ENCODE results near the gene SLC19A1. TPM values are rescaled to one million over a fixed set of nuclear protein-coding genes. Genes with fewer than 3 reads are reported as not detected.

The SLC19A1 gene
- total RNA-seq, 1 donor from 2014 or later, result 28.2 TPM

GRCh38 chr21:45551316-45551715 is 9.1 kb upstream of the SLC19A1 start:
- Mint-ChIP-seq H3K9me3 (no peaks in the 10 kb centered on the region), H3K4me3 (no peak overlapping the region), H3K27me3 (peaks cover 13% of the 10 kb centered on the region), H3K4me1 (ENCODE audit: unreplicated experiment) (peaks cover 21% of the 10 kb centered on the region), H3K27ac (no peak overlapping the region), H3K36me3 (no peaks in the 10 kb centered on the region)
- DNase-seq (ENCODE audit: extremely low spot score, unreplicated experiment), result no peak
- TF ChIP-seq, protein P1, sequence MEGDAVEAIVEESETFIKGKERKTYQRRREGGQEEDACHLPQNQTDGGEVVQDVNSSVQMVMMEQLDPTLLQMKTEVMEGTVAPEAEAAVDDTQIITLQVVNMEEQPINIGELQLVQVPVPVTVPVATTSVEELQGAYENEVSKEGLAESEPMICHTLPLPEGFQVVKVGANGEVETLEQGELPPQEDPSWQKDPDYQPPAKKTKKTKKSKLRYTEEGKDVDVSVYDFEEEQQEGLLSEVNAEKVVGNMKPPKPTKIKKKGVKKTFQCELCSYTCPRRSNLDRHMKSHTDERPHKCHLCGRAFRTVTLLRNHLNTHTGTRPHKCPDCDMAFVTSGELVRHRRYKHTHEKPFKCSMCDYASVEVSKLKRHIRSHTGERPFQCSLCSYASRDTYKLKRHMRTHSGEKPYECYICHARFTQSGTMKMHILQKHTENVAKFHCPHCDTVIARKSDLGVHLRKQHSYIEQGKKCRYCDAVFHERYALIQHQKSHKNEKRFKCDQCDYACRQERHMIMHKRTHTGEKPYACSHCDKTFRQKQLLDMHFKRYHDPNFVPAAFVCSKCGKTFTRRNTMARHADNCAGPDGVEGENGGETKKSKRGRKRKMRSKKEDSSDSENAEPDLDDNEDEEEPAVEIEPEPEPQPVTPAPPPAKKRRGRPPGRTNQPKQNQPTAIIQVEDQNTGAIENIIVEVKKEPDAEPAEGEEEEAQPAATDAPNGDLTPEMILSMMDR (conservative IDR thresholded peaks at IDR 0.05), result no peak

GRCh38 chr21:45550522-45551210 is 8.4 kb upstream of the SLC19A1 start:
- DNase-seq (ENCODE audit: extremely low spot score, unreplicated experiment), result no peak
- Mint-ChIP-seq H3K36me3 (no peaks in the 10 kb centered on the region), H3K9me3 (no peaks in the 10 kb centered on the region), H3K27me3 (peaks cover 13% of the 10 kb centered on the region), H3K4me1 (ENCODE audit: unreplicated experiment) (peaks cover 21% of the 10 kb centered on the region), H3K27ac (no peak overlapping the region), H3K4me3 (no peak overlapping the region)
- TF ChIP-seq, protein P1 (conservative IDR thresholded peaks at IDR 0.05), result no peak

- no peak for DNase-seq (ENCODE audit: extremely low spot score, unreplicated experiment)
- no peaks in the 10 kb centered on the region for H3K9me3 Mint-ChIP-seq
- TF ChIP-seq, protein P1 (conservative IDR thresholded peaks at IDR 0.05), result no peak
Measured at GRCh38 chr21:45549626-45550463, 7.6 kb upstream of the SLC19A1 start.

DNA sequence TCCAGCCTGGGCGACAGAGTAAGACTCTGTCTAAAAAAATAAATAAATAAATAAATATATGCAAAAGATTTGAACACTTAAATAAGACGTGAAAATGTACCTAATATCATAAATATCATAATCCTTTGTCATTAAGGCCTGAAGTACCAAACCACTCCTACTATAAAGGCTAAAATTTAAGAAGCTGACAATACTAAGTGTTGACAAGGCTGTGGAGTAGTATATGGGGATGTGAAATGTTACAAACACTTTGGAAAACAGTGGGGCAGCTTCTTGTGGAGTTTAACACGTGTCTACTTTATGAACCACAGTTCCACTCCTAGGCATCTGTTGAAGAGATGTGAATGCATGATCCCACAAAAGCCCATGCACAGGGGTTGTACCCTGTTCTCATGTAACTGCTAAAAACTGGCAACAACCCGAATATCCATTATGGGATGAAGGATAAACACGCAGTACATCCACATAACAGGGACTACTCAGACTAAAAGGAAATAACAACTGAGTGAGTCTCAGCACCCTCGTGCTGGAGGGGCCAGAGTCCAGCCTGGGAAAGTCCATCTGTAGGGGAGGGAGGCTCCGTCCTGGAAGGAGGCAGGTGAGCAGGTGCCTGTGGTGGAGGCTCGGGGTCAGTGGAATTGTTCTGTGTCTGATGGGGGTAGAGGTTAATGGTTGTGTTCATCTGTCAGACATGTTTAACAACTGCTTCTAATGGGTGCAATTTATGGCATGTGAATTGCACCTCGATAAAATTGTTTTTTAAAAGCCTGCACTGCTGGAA is 6.7 kb upstream of the SLC19A1 start:
- no peak for DNase-seq (ENCODE audit: extremely low spot score, unreplicated experiment)
- Mint-ChIP-seq H3K36me3 (no peaks in the 10 kb centered on the region), H3K4me3 (peak overlapping the region; percentile 45), H3K27ac (peak overlapping the region; percentile 24), H3K4me1 (ENCODE audit: unreplicated experiment) (peaks cover 16% of the 10 kb centered on the region), H3K9me3 (no peaks in the 10 kb centered on the region), H3K27me3 (peaks cover 10% of the 10 kb centered on the region)
- TF ChIP-seq, protein P1 (conservative IDR thresholded peaks at IDR 0.05), result no peak

More at GRCh38 chr21:45549626-45550463, 7.6 kb upstream of the SLC19A1 start:
- Mint-ChIP-seq H3K36me3 (no peaks in the 10 kb centered on the region), H3K27ac (no peak overlapping the region), H3K4me1 (ENCODE audit: unreplicated experiment) (peaks cover 21% of the 10 kb centered on the region), H3K27me3 (peaks cover 13% of the 10 kb centered on the region), H3K4me3 (no peak overlapping the region)

DNA sequence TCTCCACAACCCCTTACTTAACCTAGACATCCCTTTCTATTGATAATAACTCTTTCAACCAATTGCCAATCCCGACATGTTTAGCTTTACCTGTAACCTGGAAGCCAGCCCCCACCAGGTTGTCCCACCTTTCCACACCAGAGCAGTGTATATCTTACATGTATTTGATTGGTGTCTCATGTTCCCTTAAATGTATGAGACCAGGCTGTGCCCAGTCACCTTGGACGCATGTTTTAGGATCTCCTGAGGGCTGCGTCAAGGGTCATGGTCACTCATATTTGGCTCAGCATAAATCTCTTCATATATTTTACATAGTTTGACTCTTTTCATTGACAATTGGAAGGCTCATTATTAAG is 5.3 kb upstream of the SLC19A1 start:
- Mint-ChIP-seq H3K27ac (peak overlapping the region; percentile 4), H3K36me3 (no peaks in the 10 kb centered on the region), H3K9me3 (no peaks in the 10 kb centered on the region), H3K27me3 (peaks cover 10% of the 10 kb centered on the region), H3K4me1 (ENCODE audit: unreplicated experiment) (peaks cover 16% of the 10 kb centered on the region), H3K4me3 (peak overlapping the region; percentile 12)
- no peak for DNase-seq (ENCODE audit: extremely low spot score, unreplicated experiment)
- TF ChIP-seq, protein P1 (conservative IDR thresholded peaks at IDR 0.05), result no peak
